HG03066 (cell line): ENCODE measurements around the gene C9orf72.
A peak's percentile ranks its signal among the peaks of the same experiment; 100 is the strongest.
"Not testable (repeated sequence)": the region's sequence is repeated elsewhere in the genome, so short reads cannot be mapped to it uniquely, and the experiment has no call there.

Experiments used
- ATAC-seq: cut with Tn5 transposase; IDR thresholded peaks from one replicate; pipeline ENCODE4 v1.9.1; 2021; ENCODE audit warnings: low read depth; ENCODE audit not compliant: unreplicated experiment

Gene C9orf72

GRCh38 chr9:27572918-27573633 is at the start of gene C9orf72:
C9orf72 (minus strand) TSS chr9:27573481; CDS start chr9:27567120, 6,361 bp downstream.
- ATAC-seq, result peak; percentile 46

- no peak for ATAC-seq
These were observed 49.5 kb upstream of the C9orf72 start for GRCh38 chr9:27622693-27623340.

- ATAC-seq, result no peak
These were observed 46.5 kb upstream of the C9orf72 start for GRCh38 chr9:27619743-27620142.

GRCh38 chr9:27618066-27618465 is 44.8 kb upstream of the C9orf72 start:
- ATAC-seq, result no peak

GRCh38 chr9:27614551-27614950 is 41.3 kb upstream of the C9orf72 start:
- no peak for ATAC-seq

- ATAC-seq, result not testable (repeated sequence)
These were observed 38.8 kb upstream of the C9orf72 start for GRCh38 chr9:27612036-27612435.

- ATAC-seq, result no peak
These were observed 37.3 kb upstream of the C9orf72 start for GRCh38 chr9:27610622-27611021.

- no peak for ATAC-seq
These were observed 29.7 kb upstream of the C9orf72 start for GRCh38 chr9:27602954-27603353.

- no peak for ATAC-seq
These were observed 29.0 kb upstream of the C9orf72 start for GRCh38 chr9:27602142-27602861.

- ATAC-seq, result no peak
These were observed 28.1 kb upstream of the C9orf72 start for GRCh38 chr9:27601396-27601795.

- ATAC-seq, result no peak
These were observed 27.0 kb upstream of the C9orf72 start for GRCh38 chr9:27600256-27600655.

GRCh38 chr9:27599870-27600238 is 26.6 kb upstream of the C9orf72 start:
- ATAC-seq, result no peak

GRCh38 chr9:27599102-27599869 is 26.0 kb upstream of the C9orf72 start:
- ATAC-seq, result no peak

GRCh38 chr9:27595733-27596132 is 22.5 kb upstream of the C9orf72 start:
- ATAC-seq, result no peak

- no peak for ATAC-seq
These were observed 18.4 kb upstream of the C9orf72 start for GRCh38 chr9:27591672-27592071.

- ATAC-seq, result no peak
These were observed 17.8 kb upstream of the C9orf72 start for GRCh38 chr9:27591093-27591492.

- no peak for ATAC-seq
These were observed 17.4 kb upstream of the C9orf72 start for GRCh38 chr9:27590651-27591050.

- no peak for ATAC-seq
These were observed 16.2 kb upstream of the C9orf72 start for GRCh38 chr9:27589462-27589861.

GRCh38 chr9:27586304-27586703 is 13.0 kb upstream of the C9orf72 start:
- peak; percentile 31 for ATAC-seq

GRCh38 chr9:27584931-27585330 is 11.7 kb upstream of the C9orf72 start:
- ATAC-seq, result no peak

- ATAC-seq, result no peak
These were observed 9.5 kb upstream of the C9orf72 start for GRCh38 chr9:27582794-27583193.
